OCI-LY1 (cell line): ENCODE results near the gene SEMA3F.
A peak's percentile ranks its signal among the peaks of the same experiment; 100 is the strongest.

Experiments
- H2AFZ ChIP-seq: fragments of 200-600 bp; sonication (generic), shearing (Covaris generic); 2 replicates; pipeline ENCODE4 v1.6.0; 2014; ENCODE audit warnings: antibody characterized with exemption, mild to moderate bottlenecking, low read length
- H3F3A ChIP-seq: fragments of 200-600 bp; sonication (generic), shearing (Covaris generic); 2 replicates; pipeline ENCODE4 v1.6.0; 2014; ENCODE audit warnings: mild to moderate bottlenecking, antibody characterized with exemption, low read length, moderate library complexity; ENCODE audit not compliant: insufficient read depth
- H3K27ac ChIP-seq: fragments of 200-600 bp; sonication (generic); 2 replicates; pipeline ENCODE4 v1.5.1; 2014; ENCODE audit warnings: low read length, mixed run types, mild to moderate bottlenecking, low read depth; ENCODE audit not compliant: poor library complexity, severe bottlenecking
- H3K27me3 ChIP-seq: fragments of 200-600 bp; sonication (generic); 2 replicates; pipeline ENCODE4 v1.6.0; 2014; ENCODE audit warnings: antibody characterized with exemption, mild to moderate bottlenecking, low read length, moderate library complexity; ENCODE audit not compliant: insufficient read depth
- H3K36me3 ChIP-seq: fragments of 200-600 bp; sonication (generic); 2 replicates; pipeline ENCODE4 v1.6.1; 2014; ENCODE audit warnings: mild to moderate bottlenecking, antibody characterized with exemption, low read length, moderate library complexity, mixed read lengths; ENCODE audit not compliant: insufficient read depth
- H3K4me1 ChIP-seq: fragments of 200-600 bp; sonication (generic); 2 replicates; pipeline ENCODE4 v1.5.1; 2014; ENCODE audit warnings: mild to moderate bottlenecking, low read length, moderate library complexity; ENCODE audit not compliant: insufficient read depth, severe bottlenecking
- H3K4me2 ChIP-seq: fragments of 200-600 bp; sonication (generic), shearing (Covaris generic); 2 replicates; pipeline ENCODE4 v1.6.1; 2014; ENCODE audit warnings: low read length
- H3K4me3 ChIP-seq: fragments of 200-600 bp; sonication (generic); 2 replicates; pipeline ENCODE4 v1.5.1; 2014; ENCODE audit warnings: low read length, low read depth, mild to moderate bottlenecking, mixed read lengths; ENCODE audit not compliant: poor library complexity, severe bottlenecking
- H3K79me2 ChIP-seq: fragments of 200-600 bp; shearing (Covaris generic); 2 replicates; pipeline ENCODE4 v1.6.1; 2016; ENCODE audit warnings: mixed run types, low read length, mixed read lengths; ENCODE audit not compliant: insufficient read depth
- H3K9ac ChIP-seq: fragments of 200-600 bp; sonication (generic), shearing (Covaris generic); 2 replicates; pipeline ENCODE4 v1.6.1; 2014; ENCODE audit warnings: mild to moderate bottlenecking, low read length, mixed read lengths
- H3K9me2 ChIP-seq: fragments of 200-600 bp; sonication (generic), shearing (Covaris generic); 2 replicates; pipeline ENCODE4 v1.6.1; 2014; ENCODE audit warnings: low read depth, mild to moderate bottlenecking, low read length, mixed read lengths
- H3K9me3 ChIP-seq: fragments of 200-600 bp; shearing (Covaris generic); 2 replicates; pipeline ENCODE4 v1.6.1; 2014; ENCODE audit warnings: low read length, mixed read lengths
- H4K20me1 ChIP-seq: fragments of 200-600 bp; sonication (generic), shearing (Covaris generic); 2 replicates; pipeline ENCODE4 v1.6.0; 2016; ENCODE audit warnings: mild to moderate bottlenecking, low read length; ENCODE audit not compliant: insufficient read depth
- EZH2 ChIP-seq: fragments of 200-600 bp; sonication (generic), shearing (Covaris generic); IDR thresholded peaks from 2 replicates; pipeline ENCODE4 v1.8.0; 2017; ENCODE audit warnings: borderline replicate concordance, mixed run types, mild to moderate bottlenecking, antibody characterized with exemption, low read length, moderate library complexity, mixed read lengths
- TF ChIP-seq, protein P1 (sequence below): fragments of 200-600 bp; sonication (generic), shearing (Covaris generic); IDR thresholded peaks from 2 replicates; pipeline ENCODE4 v1.5.1; 2017; ENCODE audit warnings: mild to moderate bottlenecking, antibody characterized with exemption, low read length, moderate library complexity, mixed read lengths

The SEMA3F gene

DNA sequence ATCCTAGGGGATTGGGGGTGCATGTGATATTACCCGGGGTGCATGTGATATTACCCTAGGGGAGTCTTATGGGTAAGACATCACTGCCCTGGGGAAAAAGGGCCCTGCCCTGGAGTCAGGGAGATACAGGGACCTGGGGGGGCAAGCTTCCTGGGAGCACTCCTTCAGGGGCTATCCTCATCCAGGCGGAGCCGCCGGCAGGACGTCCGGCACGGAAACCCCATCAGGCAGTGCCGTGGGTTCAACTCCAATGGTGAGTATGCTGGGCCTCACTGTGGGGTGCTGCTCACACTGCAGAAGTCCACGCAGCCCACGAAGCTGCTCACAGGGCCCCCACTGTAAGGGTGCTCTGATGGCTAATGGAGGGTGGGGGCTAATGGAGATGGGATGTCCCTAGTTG, 31.0 kb downstream of the SEMA3F start:
- Histone ChIP-seq H3K4me1 (peaks cover 5% of the 10 kb centered on the region), H3K27ac (no peak overlapping the region), H3K36me3 (no peaks in the 10 kb centered on the region)

DNA sequence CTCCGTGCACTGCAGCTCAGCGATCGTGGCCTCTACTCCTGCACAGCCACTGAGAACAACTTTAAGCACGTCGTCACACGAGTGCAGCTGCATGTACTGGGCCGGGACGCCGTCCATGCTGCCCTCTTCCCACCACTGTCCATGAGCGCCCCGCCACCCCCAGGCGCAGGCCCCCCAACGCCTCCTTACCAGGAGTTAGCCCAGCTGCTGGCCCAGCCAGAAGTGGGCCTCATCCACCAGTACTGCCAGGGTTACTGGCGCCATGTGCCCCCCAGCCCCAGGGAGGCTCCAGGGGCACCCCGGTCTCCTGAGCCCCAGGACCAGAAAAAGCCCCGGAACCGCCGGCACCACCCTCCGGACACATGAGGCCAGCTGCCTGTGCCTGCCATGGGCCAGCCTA, 32.6 kb downstream of the SEMA3F start:
- no peaks in the 10 kb centered on the region for H3F3A ChIP-seq
- no peak overlapping the region for H3K4me2 ChIP-seq
- H3K9me3 ChIP-seq: no peaks in the 10 kb centered on the region
- no peaks in the 10 kb centered on the region for H4K20me1 ChIP-seq
- TF ChIP-seq, protein P1, sequence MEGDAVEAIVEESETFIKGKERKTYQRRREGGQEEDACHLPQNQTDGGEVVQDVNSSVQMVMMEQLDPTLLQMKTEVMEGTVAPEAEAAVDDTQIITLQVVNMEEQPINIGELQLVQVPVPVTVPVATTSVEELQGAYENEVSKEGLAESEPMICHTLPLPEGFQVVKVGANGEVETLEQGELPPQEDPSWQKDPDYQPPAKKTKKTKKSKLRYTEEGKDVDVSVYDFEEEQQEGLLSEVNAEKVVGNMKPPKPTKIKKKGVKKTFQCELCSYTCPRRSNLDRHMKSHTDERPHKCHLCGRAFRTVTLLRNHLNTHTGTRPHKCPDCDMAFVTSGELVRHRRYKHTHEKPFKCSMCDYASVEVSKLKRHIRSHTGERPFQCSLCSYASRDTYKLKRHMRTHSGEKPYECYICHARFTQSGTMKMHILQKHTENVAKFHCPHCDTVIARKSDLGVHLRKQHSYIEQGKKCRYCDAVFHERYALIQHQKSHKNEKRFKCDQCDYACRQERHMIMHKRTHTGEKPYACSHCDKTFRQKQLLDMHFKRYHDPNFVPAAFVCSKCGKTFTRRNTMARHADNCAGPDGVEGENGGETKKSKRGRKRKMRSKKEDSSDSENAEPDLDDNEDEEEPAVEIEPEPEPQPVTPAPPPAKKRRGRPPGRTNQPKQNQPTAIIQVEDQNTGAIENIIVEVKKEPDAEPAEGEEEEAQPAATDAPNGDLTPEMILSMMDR: no peak
- TF ChIP-seq EZH2: no peak
- no peaks in the 10 kb centered on the region for H3K27me3 ChIP-seq
- H3K36me3 ChIP-seq: no peaks in the 10 kb centered on the region
- H3K79me2 ChIP-seq: no peaks in the 10 kb centered on the region
- H3K27ac ChIP-seq: no peak overlapping the region
- H2AFZ ChIP-seq: no peak overlapping the region
- H3K4me3 ChIP-seq: no peak overlapping the region
- no peak overlapping the region for H3K9ac ChIP-seq
- H3K9me2 ChIP-seq: no peaks in the 10 kb centered on the region
- peaks cover 6% of the 10 kb centered on the region for H3K4me1 ChIP-seq

More for the DNA sequence above, 31.0 kb downstream of the SEMA3F start:
- Histone ChIP-seq H3F3A (no peaks in the 10 kb centered on the region), H3K9me2 (no peaks in the 10 kb centered on the region), H4K20me1 (no peaks in the 10 kb centered on the region), H3K4me3 (no peak overlapping the region), H3K4me2 (no peak overlapping the region), H3K9me3 (no peaks in the 10 kb centered on the region), H3K9ac (no peak overlapping the region), H3K27me3 (no peaks in the 10 kb centered on the region), H3K79me2 (no peaks in the 10 kb centered on the region), H2AFZ (no peak overlapping the region)
- no peak for TF ChIP-seq EZH2
- TF ChIP-seq, protein P1: no peak

GRCh38 chr3:50189274-50189673, 34.1 kb downstream of the SEMA3F start:
- Histone ChIP-seq H3K4me1 (peaks cover 6% of the 10 kb centered on the region), H3K9me3 (no peaks in the 10 kb centered on the region), H2AFZ (no peak overlapping the region), H3K9ac (no peak overlapping the region), H3F3A (no peaks in the 10 kb centered on the region), H4K20me1 (no peaks in the 10 kb centered on the region), H3K79me2 (no peaks in the 10 kb centered on the region), H3K9me2 (no peaks in the 10 kb centered on the region), H3K27ac (no peak overlapping the region), H3K36me3 (no peaks in the 10 kb centered on the region), H3K4me2 (no peak overlapping the region), H3K4me3 (no peak overlapping the region), H3K27me3 (no peaks in the 10 kb centered on the region)
- TF ChIP-seq, protein P1: peak; percentile 76
- TF ChIP-seq EZH2: no peak
